HG03139 (cell line): Measurements from ENCODE around the gene WFS1.

Source experiments
- ATAC-seq: cut with Tn5 transposase; IDR thresholded peaks from one replicate; pipeline ENCODE4 v1.9.1; 2021; ENCODE audit not compliant: unreplicated experiment

The WFS1 gene

DNA sequence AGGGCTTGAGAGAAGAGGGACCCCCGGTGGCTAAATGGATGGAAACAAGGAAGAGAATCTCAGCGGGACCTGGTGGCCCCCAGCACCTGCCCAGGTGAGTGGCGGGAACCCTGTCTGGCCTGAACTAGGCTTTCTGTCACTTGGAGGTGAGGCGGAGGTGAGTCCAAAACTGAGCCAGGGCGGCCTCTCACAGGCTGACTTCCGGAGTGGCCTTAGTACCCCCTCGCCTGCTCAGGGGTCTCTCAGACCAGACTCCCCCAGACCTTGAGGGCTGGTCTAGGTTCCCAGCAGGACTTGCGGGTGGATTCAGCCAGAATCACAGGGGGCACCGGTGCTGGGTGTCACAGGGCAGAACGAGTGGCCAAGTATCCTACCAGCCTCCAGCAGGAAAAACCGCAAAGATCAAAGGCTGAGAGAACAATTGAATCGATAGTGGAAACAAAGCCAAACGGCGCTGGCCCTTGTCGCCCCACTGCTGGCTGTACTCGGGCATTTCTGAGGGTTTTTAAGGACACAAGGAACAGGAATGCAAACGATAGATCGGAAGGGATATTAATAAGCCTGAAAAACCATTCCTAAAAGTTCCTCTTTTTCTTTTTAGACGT lies 67.8 kb downstream of the WFS1 start:
- ATAC-seq, result no peak

DNA sequence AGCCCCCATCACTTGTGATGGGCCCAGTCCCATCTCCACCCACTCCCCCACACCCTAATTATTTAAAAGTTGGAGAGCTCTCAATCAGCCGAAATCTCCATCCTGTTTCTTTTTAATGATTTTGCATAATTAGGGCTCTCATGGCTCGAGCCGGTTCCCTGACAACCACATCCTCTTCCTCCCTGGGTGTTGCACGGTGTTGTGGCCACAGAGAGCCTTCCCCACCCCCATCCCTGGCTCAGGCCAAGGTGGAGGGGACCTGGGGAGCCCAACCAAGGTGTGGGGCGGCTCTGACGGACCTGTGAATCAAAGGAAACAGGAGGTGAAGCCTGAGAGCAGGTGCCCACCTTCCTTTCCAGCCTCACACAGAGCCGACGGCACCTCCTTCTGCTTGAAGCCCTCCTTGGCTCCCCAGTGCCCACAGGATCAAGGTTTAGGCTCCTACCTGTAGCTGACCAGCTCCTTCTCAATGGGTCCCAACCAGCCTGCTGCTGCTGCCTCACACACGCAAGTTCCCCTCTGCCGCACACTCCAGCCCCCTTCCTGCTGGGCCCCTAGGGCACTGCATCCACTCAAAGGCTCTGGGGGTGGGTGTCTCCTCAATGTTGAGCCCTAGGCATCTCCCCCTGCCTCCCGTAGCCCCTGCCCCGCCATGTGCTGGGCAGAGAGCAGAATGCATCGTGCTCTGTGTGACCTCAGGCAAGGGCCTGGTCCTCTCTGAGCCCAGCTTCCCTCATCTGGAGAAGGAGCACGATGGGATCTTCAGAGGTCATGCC lies 68.7 kb downstream of the WFS1 start:
- ATAC-seq, result no peak

DNA sequence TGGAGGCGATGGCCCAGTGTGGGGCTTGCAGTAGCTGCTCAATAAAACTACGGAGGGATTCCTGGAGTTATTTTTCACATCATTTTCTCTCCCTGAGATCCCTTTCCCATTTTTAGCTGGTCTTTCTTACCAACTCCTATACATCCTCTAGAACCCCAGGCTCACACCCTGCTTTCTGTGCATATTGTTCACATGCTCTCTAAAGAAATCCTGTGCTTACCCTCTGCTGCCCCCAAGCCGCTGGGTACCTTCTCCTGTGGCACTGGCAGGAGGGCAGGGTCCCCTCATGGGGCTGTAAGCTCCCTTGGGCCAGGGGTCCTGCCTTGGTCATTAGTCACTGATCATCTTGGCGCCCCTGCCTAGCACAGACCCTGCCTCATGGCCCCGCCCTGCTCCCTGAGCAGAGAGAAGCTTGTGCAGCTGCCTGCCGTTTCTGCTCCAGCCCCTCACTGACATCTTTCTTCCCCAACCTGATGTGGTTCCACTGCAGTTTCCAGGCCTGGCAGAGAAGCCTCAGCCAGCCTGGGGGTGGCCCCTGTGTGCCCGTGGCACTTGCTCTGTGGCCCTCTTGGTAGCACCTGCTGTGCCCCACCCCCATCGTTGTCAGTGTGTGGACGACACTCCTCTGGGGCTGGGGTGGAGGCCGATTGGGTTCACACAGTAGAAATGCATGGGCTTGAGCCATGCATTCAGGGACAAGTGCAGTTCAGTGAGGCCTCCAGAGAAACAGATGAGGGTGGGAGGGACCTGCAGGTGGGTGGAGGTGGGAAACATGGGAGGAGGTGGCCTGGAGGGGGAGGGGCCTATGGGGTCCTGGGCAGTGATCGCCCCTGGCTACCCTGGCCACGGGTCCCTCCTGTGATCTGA lies 69.5 kb downstream of the WFS1 start:
- no peak for ATAC-seq

DNA sequence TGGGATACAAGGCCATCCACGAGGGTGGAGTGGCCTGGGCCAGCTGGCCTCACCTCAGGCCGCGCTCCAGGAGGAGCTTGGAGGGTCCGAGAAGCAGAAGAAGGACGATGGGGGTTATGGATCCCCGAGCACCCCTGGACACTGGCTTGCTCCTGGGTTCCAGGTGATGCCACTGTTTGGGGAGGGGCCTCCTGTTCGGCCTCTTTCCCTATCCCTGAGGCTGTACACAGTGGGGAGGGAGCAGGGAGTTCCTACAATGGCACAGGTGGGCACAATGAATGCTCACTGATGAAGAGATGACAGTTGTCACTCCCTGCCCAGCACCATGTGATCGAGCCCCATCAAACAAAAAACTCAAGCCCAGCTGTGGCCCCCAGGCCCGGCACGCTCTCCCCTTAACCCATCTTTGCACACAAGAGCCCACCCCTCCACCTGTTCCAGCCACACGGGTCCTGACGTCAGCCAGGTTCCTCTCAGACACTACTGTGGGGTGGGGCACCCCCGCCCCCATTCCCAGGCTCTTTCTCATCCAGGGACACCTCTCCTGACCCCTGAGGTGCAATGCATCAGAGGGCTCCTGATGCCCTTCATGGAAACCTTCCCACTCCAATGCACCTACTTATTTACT lies 70.3 kb downstream of the WFS1 start:
- ATAC-seq, result no peak

DNA sequence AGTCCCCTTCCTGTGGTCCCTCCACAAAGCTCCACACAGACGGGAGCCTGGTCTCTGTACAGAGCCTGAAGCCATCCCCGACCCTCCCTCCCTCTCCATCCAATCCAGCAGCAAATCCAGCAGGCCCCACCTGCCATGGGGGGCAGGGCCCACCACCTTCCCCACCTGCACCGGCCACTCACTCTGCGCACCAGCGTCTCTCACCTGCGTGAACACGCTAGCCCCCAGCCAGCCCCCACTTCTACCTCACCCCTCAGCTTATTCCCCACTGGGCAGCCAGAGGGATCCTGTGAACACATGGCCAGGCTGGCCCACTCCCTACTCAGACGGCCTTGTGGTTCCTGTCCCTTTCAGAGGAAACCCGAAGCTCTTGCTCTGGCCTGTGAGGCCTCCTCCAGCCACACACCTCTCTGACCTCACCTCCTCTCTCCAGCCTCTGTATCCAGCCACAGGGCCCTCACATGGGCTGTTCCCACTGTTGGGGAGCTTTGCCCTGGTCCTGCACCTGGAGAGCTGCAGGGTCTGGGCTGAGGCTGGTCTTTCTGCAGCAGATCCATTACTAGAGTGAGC lies 70.9 kb downstream of the WFS1 start:
- no peak for ATAC-seq

DNA sequence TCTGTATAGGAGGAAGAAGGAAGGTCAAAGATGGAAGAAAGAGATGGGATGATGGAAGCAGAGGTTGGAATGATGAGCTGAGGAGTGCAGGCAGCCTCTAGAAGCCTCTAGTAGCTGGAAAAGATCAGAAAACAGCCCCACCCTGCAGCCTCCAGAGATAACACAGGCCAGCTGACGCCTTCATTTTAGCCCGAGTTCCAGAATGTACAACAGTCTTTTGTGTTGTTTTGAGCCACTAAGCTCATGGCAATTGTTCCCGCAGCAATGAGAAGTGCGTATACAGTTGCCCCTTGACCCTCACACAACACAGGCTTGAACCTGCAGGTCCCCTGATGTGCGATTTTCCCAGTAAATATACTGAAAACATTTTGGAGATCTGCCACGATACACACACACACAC lies 72.0 kb downstream of the WFS1 start:
- ATAC-seq, result no peak

DNA sequence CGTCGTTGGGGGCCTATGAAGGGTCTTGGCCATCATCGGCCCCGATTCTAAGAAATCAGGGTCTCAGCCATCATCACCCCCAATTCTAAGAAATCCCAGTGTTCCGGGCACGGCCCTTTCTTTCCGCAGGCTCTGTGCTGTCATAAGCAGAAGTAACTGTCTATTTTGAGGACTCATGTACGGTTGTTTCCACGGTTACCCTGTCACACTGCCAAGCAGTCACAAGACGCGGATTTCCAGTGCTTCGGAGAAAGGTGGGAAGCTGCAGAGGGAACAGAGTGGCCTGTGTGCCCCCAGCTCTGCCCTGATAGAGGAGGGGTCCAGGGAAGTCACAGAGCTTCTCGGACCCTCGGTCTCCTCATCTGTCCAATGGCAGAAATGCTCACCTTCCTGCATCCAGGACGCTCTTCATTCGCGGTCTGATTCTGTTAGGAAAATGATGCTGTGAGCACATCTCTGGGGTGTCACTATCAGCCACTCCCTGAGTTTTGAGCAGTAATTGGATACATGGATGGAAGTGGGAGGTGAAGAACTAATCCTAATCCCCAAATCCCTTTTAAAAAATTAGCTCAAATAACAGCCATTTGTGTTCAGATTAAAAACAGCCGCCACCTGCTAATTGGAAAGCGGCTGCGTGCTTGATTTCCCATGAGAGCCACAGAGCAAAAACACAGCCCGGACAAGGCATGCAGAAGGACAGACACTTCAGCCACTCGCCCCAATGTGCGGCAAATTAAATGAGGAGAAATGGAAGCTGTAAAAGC lies 73.1 kb downstream of the WFS1 start:
- no peak for ATAC-seq

DNA sequence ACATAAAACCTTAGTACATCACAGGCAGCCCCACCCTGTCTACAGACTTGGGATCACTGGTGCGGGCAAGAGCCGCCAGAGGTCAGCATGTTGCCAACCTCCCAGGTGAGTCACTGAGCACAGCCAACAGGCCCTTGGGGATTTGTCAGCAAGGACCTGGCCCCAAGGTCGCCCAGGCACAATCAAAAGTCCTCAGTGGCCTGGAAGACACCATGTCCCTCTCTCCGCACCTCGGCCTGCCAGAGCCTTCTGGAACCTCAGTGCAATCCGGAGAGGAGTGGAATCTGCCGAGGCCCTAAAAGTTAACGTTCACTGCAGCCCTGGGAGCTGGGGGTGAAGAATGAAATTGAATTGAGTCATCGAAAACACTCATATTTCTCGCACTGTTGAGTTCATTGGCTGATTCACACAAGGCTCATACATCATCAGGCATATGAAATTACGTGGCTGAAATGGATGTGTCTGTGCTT lies 74.3 kb downstream of the WFS1 start:
- ATAC-seq, result no peak

DNA sequence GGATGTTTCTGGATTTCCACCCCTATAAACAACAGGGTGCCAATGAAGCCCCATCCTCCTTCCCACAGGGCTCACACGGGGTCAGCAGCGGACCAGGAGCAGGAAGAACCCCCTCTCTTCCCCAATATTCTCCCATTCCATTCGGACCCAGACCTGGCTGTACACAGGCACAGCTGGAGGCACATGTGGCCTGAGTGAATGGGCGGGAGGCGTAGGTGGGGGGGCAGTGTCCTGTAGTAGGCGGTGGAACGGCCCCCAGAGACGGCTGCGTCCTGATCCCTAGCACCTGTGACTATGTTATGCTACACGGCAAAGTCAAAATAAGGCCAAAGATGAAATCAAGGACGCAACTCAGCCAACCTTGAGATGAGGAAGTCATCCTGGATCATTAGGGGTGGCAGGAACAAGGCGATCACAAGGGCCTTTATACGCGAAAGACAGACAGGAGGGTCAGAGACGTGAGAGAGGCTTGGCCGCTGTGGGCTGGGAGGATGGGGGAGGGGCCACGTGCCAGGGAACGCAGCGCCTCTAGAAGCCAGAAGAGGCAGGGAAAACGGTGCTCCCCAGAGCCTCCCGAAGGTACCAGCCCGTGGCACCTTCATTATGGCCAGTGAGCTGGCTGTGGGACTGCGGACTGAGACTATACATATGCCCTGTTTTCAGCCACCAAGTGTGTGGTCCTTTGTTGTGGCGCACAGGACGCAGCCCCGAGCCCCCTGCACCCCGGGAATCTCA lies 75.6 kb downstream of the WFS1 start:
- no peak for ATAC-seq

DNA sequence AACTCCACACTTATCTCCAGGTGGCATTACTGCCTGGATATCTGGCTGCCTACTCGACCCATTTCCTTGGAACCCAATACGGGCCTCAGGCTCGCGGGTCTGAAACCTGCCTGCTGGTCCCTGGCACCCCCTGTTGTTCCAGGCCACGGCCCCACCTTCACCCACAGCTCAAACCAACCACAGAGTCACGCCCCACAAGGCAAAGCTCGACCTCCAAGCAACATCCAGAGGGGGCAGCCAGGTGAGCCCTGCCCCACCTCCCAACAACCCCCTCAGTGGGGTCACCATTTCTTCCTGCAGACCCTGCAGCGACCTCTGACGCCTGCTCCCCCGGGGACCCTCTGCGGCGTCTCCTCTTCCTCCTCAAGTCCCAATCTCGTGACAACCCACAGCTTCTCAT lies 76.2 kb downstream of the WFS1 start:
- no peak for ATAC-seq

DNA sequence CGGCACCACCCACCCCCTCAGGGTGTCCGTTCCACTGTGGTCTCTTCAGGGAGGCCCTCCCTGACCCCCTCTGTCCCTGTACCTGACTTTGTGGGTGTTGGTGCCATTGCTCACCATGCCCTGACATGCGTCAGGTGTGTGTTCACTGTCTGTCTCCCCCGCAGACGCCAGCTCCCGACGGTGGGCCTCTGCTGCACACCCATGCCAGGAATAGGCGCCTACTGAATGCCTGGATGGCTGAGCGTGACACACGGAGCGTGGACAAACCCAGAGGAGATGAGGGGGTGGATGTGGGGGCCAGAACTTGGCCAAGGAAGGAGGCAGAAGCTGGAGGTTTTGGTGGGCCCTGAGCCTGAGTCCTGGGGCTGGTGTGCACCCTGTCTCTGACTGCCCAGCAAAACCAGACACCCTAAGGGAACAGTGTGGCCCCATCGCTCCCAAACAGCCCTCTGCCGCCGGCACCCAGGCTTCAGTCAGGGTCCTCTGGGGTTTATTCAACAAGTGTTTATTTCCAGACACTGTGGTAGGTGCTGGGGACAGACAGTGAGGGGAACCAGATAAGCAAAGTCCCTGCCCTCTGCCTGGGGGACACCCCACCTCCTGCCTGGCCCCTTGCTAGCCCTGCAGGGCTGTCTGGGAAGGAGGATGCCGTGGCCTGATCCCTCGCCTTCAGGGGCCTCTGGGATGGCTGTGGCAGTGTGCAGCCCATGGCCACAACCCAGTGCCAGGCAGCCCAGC lies 76.9 kb downstream of the WFS1 start:
- ATAC-seq, result no peak

DNA sequence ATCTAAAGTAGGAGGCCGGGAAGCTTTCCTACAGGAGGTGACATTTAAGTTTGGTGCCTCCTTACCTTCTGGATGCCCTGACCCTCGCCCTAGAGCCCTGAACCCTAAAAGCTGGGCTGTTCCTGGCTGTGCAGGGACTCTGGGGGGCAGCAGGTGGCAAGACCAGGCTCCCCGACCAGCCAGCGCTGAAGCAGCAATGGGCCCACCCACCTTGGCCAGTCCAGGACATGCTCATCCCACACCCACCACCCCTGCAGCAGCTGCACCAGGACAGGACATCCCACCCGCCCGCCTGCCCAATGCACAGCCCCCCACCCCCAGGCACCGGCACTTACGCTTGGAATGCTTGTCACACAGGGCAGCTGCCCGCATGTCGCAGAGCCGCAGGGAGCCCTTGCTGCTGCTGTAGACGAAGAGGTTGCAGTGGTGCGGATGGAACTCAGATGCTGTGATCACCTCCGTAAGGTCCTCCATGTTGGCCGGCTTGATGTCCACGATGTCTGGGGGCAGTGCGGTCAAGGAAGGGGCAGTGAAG lies 77.9 kb downstream of the WFS1 start:
- no peak for ATAC-seq

DNA sequence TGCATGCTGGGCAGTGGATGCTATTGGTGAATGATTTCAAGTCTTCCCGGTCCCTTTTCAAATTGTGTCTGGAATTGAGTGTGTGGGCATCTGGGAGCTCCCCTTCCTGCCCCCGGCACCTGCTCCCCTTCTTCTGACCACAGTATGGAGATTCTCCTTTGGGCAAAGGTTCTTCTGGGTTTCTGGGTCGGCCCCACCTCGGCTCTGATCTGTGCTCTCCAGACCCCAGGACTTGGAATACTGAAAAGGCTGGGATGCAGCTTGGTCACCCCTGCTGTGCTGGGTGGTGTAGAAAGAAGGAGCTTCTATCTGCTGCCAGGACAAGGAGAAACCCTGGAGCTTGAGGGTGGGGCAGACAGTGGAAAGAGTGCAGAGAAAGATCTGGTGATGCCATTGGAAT lies 78.8 kb downstream of the WFS1 start:
- ATAC-seq, result no peak

DNA sequence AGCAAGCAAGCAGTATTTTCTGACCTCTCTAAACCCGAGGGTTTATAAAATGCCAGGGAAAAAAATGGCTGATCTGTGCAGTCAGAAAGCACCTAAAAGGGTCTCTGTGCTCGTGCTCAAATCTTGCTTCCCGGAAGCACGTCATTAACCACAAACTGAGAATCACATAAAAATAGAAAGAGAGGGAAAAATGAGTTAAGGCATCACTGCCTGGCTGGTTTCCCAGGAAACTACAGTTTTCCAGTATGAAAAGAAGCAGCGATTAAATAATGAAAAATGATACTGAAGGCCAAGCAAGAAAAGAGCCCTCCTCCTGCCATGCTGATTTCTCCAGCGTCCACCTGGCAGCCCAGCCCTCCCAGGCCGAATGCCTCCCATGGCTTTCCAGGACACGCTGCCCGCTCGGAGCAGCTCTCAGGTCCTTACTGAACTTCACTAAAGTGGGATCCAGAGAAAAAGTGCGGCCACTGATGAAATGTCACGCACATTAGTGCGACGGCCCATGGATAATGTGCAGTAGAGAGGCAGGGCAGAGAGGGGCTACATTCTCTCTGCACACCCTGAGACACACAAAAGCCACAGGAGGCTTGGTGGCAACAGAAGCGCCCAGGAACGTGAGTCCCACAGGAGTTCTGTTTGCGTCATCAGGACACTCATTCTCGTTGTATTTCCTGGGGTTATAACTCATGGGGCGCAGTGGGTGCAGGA lies 80.4 kb downstream of the WFS1 start:
- no peak for ATAC-seq

DNA sequence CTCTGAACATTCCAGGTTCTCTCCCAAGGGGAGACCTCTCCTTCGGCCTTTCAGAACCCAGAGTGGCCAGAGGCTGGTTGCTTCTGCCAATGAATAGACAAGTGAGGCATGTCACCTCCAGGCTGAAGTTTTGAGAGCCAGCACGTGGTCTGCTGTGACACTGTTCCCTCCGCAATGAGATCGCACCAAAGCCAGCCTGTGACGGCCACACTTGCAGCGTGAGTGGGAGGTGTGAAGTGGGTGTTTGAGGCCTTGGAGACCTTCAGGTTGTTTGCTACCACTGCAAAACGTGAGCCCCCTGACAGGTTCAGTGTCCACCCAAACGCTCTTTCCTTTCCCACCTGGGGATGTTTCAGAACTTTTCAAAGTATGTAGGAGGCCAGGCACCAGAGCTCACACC lies 81.0 kb downstream of the WFS1 start:
- no peak for ATAC-seq

DNA sequence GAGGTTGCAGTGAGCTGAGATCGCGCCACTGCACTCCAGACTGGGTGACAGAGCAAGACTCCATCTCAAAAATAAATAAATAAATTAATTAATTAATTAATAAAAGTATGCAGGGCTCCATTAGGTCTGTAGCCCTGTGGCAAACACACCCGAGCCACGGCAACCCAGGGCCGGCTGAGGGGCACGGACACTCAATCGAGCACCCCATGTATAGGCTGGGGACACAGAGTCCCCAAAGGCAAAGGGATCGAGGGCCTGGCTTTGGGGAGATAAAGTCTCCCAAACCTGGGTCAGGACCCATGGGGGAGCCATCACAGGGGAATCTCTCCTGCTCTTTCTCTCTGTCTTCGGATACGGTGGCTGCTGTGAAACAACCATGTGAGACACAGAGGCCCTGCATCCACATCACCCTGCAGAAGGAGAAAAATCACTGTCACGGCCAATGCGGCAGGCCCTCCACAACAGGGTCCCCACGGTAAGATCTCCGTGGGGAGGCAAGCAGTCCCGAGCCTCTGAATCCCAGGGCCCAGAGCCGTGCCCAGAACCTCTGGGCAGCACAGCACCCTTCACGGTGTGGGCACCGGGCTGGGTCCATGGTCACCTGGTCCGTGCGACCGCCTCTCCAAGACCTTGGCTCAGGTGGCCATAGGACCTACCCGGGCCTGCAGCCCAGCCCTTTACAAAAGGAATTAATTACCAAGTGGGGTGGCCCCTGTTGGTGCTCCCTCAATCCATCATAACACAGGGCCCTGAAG lies 81.8 kb downstream of the WFS1 start:
- ATAC-seq, result no peak

DNA sequence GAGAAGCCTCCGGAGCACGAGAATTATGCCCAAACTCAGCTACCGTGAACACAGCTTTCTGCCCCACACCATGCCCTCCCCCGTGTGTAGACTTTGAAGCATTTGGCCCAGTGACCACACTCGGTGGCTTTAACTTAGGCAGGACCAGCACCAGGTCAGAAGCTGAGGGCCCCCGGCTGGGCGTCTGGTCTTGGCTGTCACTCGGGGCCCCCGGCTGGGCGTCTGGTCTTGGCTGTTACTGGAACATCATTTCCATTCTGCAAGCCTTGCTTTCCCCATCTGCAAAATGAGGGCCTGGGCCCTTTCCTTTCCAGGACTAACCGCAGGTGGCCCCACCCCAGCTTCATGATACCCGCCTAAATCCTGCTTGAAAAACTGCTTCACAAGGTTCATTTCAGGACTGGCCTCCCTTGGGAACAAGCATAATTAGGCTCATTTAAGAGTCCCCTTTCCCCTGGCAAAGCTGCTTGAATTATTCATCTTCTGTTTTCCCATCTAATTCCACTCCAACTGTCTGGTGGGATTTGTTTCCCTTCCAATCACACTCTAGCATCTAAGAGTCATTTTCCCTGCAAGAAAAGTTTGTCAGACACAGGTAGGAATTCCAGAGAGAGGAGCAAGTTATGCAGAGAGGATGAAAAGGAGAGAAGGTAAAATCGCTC lies 82.5 kb downstream of the WFS1 start:
- no peak for ATAC-seq
